ENCODE data around the gene CTNND2. TPM values are rescaled to one million over a fixed set of nuclear protein-coding genes. Genes with fewer than 3 reads are reported as not detected.

CTNND2 gene
- total and polyA plus RNA-seq, 9 of the 15 experiments (the other 6 are each of a cell fraction or from before 2014, with no cell fraction given), result 0.03 to 0.35 TPM; not detected in 7

DNA sequence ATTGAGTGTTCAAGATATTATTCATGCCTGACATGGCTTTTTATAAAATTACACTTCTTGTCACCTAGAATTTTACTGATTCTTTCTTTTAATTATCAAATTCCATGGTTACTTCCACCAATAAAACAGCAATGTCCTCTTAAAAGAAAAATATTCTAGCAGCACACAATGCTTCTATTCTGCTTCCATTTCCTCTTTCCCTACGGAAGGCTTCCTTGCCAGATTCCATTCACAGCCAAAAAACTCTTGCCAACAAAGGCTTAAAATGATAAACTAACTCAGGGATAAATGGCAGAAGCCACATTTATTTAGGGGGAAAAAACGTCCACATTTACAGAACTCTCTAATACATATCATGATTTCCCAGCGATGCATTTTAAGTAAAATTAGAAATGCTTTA is 111.6 kb downstream of the CTNND2 start (continued):
- TF ChIP-seq, protein P1, sequence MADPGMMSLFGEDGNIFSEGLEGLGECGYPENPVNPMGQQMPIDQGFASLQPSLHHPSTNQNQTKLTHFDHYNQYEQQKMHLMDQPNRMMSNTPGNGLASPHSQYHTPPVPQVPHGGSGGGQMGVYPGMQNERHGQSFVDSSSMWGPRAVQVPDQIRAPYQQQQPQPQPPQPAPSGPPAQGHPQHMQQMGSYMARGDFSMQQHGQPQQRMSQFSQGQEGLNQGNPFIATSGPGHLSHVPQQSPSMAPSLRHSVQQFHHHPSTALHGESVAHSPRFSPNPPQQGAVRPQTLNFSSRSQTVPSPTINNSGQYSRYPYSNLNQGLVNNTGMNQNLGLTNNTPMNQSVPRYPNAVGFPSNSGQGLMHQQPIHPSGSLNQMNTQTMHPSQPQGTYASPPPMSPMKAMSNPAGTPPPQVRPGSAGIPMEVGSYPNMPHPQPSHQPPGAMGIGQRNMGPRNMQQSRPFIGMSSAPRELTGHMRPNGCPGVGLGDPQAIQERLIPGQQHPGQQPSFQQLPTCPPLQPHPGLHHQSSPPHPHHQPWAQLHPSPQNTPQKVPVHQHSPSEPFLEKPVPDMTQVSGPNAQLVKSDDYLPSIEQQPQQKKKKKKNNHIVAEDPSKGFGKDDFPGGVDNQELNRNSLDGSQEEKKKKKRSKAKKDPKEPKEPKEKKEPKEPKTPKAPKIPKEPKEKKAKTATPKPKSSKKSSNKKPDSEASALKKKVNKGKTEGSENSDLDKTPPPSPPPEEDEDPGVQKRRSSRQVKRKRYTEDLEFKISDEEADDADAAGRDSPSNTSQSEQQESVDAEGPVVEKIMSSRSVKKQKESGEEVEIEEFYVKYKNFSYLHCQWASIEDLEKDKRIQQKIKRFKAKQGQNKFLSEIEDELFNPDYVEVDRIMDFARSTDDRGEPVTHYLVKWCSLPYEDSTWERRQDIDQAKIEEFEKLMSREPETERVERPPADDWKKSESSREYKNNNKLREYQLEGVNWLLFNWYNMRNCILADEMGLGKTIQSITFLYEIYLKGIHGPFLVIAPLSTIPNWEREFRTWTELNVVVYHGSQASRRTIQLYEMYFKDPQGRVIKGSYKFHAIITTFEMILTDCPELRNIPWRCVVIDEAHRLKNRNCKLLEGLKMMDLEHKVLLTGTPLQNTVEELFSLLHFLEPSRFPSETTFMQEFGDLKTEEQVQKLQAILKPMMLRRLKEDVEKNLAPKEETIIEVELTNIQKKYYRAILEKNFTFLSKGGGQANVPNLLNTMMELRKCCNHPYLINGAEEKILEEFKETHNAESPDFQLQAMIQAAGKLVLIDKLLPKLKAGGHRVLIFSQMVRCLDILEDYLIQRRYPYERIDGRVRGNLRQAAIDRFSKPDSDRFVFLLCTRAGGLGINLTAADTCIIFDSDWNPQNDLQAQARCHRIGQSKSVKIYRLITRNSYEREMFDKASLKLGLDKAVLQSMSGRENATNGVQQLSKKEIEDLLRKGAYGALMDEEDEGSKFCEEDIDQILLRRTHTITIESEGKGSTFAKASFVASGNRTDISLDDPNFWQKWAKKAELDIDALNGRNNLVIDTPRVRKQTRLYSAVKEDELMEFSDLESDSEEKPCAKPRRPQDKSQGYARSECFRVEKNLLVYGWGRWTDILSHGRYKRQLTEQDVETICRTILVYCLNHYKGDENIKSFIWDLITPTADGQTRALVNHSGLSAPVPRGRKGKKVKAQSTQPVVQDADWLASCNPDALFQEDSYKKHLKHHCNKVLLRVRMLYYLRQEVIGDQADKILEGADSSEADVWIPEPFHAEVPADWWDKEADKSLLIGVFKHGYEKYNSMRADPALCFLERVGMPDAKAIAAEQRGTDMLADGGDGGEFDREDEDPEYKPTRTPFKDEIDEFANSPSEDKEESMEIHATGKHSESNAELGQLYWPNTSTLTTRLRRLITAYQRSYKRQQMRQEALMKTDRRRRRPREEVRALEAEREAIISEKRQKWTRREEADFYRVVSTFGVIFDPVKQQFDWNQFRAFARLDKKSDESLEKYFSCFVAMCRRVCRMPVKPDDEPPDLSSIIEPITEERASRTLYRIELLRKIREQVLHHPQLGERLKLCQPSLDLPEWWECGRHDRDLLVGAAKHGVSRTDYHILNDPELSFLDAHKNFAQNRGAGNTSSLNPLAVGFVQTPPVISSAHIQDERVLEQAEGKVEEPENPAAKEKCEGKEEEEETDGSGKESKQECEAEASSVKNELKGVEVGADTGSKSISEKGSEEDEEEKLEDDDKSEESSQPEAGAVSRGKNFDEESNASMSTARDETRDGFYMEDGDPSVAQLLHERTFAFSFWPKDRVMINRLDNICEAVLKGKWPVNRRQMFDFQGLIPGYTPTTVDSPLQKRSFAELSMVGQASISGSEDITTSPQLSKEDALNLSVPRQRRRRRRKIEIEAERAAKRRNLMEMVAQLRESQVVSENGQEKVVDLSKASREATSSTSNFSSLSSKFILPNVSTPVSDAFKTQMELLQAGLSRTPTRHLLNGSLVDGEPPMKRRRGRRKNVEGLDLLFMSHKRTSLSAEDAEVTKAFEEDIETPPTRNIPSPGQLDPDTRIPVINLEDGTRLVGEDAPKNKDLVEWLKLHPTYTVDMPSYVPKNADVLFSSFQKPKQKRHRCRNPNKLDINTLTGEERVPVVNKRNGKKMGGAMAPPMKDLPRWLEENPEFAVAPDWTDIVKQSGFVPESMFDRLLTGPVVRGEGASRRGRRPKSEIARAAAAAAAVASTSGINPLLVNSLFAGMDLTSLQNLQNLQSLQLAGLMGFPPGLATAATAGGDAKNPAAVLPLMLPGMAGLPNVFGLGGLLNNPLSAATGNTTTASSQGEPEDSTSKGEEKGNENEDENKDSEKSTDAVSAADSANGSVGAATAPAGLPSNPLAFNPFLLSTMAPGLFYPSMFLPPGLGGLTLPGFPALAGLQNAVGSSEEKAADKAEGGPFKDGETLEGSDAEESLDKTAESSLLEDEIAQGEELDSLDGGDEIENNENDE (IDR thresholded peaks at IDR 0.05; ENCODE audit: low read depth, low read length), result no peak
- TF ChIP-seq GABPB2 (CRISPR knock-in tag; conservative IDR thresholded peaks at IDR 0.05), result no peak
- no peak for TF ChIP-seq SAFB (IDR thresholded peaks at IDR 0.05; ENCODE audit: borderline replicate concordance, low read depth, low read length)

Data from K562 (cell line).